PC-3 (cell line): Measurements from ENCODE around the gene GMDS.

Experiments used
- EZH2phosphoT487 ChIP-seq: fragments of 300-600 bp; sonication (generic); IDR thresholded peaks from 2 replicates; pipeline ENCODE4 v1.6.1; 2018; ENCODE audit warnings: mild to moderate bottlenecking, antibody characterized with exemption, low read length, borderline replicate concordance
- TF ChIP-seq, protein P1 (sequence below): fragments of 300-600 bp; sonication (generic); conservative IDR thresholded peaks from 2 replicates; pipeline ENCODE4 v1.5.1; 2017; ENCODE audit warnings: antibody characterized with exemption, low read depth, mild to moderate bottlenecking, low read length

DNA sequence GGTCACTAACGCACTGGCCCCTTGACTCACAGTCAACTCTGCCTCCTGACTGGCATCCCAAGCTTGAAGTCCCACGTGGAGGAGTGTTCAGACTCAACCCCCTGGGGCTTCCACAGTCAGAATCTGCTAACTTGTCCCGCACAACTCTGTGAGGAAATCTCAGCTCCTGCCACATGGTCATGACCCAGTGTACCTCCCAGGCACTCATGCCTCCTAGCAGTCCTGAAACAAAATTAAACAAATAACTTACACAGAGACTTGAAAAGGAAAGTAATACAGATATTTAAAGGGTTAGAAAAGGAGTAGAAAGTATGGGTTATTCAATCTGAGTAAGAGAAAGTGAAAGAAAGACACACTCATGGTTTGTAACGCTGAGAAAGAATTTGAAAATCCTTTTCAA is 134.9 kb downstream of the GMDS start:
- TF ChIP-seq, protein P1, sequence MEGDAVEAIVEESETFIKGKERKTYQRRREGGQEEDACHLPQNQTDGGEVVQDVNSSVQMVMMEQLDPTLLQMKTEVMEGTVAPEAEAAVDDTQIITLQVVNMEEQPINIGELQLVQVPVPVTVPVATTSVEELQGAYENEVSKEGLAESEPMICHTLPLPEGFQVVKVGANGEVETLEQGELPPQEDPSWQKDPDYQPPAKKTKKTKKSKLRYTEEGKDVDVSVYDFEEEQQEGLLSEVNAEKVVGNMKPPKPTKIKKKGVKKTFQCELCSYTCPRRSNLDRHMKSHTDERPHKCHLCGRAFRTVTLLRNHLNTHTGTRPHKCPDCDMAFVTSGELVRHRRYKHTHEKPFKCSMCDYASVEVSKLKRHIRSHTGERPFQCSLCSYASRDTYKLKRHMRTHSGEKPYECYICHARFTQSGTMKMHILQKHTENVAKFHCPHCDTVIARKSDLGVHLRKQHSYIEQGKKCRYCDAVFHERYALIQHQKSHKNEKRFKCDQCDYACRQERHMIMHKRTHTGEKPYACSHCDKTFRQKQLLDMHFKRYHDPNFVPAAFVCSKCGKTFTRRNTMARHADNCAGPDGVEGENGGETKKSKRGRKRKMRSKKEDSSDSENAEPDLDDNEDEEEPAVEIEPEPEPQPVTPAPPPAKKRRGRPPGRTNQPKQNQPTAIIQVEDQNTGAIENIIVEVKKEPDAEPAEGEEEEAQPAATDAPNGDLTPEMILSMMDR = no peak
- TF ChIP-seq EZH2phosphoT487 = no peak
